ENCODE measurements around the gene SEC16A.

Gene SEC16A, protein sequence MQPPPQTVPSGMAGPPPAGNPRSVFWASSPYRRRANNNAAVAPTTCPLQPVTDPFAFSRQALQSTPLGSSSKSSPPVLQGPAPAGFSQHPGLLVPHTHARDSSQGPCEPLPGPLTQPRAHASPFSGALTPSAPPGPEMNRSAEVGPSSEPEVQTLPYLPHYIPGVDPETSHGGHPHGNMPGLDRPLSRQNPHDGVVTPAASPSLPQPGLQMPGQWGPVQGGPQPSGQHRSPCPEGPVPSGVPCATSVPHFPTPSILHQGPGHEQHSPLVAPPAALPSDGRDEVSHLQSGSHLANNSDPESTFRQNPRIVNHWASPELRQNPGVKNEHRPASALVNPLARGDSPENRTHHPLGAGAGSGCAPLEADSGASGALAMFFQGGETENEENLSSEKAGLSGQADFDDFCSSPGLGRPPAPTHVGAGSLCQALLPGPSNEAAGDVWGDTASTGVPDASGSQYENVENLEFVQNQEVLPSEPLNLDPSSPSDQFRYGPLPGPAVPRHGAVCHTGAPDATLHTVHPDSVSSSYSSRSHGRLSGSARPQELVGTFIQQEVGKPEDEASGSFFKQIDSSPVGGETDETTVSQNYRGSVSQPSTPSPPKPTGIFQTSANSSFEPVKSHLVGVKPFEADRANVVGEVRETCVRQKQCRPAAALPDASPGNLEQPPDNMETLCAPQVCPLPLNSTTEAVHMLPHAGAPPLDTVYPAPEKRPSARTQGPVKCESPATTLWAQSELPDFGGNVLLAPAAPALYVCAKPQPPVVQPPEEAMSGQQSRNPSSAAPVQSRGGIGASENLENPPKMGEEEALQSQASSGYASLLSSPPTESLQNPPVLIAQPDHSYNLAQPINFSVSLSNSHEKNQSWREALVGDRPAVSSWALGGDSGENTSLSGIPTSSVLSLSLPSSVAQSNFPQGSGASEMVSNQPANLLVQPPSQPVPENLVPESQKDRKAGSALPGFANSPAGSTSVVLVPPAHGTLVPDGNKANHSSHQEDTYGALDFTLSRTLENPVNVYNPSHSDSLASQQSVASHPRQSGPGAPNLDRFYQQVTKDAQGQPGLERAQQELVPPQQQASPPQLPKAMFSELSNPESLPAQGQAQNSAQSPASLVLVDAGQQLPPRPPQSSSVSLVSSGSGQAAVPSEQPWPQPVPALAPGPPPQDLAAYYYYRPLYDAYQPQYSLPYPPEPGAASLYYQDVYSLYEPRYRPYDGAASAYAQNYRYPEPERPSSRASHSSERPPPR (N-terminal part only)

DNA sequence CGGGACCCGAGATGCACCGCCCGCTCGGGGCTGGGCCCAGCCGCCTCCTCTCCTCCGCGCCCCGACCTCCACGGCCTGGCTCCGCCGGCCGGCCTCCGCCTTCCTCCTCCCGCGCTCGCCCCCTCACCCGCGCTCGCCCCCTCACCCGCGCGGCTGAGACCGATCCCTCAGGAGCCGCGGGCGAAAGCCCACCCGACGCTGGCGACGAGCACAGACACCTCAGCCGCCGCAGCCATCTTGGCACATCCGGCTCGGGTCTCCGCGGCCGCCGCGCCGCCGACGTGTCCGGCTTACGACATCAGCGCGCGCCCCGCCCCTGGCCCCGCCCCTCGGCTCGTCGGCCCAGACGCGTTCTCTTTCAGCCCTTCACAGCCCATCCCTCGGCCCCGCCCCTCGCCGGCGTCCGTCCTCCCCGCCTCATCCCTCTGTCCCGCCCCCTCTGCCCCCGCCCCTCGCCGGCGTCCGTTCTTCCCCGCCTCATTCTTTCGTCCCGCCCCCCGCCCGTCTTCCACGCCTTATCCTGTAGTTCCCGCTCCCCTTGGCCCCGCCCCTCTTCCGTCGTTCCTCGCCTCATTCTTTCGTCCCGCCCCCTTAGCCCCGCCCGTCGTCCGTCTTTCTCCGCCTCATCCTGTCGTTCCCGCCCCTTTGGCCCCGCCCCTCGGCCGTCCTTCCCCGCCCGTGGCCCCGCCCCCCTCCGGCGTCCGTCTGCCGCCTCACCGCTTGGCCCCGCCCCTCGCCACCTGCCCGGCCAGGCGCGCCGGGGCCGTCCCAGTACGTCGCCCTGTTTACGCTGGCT is at the start of gene SEC16A:
SEC16A (minus strand) TSS at position 248 of the 796 bp plus-strand sequence. CDS start 5,425 bp downstream, outside the sequence.
- H3K27ac Mint-ChIP-seq: peak within 1 kb of the TSS; percentile 96
- peaks cover 24% of the 10 kb centered on the region for H3K36me3 Mint-ChIP-seq (ENCODE audit: low read depth)
- peak within 1 kb of the TSS; percentile 94 for H3K4me3 Mint-ChIP-seq
- H3K9me3 Mint-ChIP-seq: no peaks in the 10 kb centered on the region
- H3K4me1 Mint-ChIP-seq (ENCODE audit: low read depth): peaks cover 41% of the 10 kb centered on the region
- no peaks in the 10 kb centered on the region for H3K27me3 Mint-ChIP-seq

DNA sequence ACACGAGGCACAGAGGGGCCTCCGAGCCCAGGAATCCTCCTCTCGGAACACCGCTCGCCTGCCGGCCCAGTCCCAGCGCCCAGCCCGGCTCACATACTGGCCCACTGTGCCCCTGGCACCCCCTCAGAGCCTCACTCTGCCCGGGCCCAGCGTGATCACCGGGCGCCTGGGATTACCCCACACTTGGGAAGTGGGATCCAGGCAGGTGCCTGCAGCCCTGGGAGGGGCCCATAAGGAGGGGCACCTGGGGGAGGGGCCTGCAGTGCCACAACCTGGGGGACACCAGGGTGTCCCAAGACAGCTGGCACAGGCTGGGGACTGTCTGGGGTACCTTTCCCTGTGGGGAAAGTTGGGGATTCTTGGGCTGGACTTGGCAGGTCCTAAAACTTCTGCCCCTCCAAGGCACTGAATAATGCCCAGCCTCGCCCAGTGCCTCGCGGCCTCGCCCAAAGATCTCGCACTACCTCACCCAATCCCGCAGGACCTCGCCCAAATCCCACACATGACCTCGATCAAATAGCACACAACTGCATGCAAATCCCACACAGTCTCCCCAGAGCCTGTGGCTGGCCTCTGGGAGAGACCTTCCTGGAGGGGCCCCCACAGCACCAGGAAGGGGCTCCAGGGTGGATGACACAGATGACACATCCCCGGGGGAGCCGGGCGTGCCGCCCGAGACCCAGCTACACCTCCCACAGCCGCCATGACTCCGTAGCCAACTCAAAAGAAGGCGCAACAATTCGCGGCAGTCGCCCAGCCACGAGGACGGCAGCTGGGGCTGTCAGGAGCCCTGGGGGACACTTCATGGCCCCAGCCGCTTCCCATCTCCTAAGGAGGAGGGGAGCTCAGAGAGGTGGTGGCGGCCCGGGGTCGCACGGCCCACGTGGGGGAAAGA is 49.3 kb upstream of the SEC16A start:
- Mint-ChIP-seq H3K27me3 (no peaks in the 10 kb centered on the region), H3K4me3 (peak overlapping the region; percentile 72), H3K27ac (peak overlapping the region; percentile 92), H3K4me1 (ENCODE audit: low read depth) (peaks cover 55% of the 10 kb centered on the region), H3K9me3 (no peaks in the 10 kb centered on the region), H3K36me3 (ENCODE audit: low read depth) (peaks cover 2% of the 10 kb centered on the region)

DNA sequence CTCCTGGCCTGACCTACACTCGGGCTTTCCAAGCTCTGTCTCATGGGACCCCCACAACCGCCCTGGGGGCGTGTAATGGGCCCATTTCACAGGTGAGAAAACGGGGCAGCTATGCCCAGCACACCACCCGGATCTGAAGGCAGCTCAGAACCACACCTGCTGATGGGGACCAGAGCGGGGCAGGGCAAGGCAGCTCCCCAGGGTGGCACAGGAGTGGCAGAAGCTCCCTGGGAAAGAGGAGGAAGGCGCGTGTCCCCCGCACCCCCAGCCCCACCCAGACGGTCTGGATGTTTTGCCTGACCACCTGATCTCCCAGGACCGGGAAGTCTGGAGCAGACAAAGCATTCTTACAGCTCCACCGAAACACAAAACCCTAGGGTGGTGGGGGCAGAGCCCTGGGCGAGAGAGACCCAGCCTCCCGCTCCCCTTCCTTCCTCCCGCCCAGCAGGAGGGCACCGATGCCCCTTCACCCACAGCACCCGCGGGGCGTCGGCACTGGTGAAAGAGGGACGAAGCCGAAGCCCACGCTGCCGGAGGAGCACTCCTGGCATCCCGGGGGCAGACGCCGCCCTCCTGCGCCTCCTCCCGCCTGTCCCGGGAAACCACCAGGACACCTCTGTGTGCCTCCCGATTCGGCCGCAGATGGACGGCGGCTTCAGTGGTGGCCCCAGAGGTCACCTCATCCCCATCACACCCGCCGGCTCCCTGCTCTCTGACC is 48.5 kb upstream of the SEC16A start:
- no peaks in the 10 kb centered on the region for H3K27me3 Mint-ChIP-seq
- H3K36me3 Mint-ChIP-seq (ENCODE audit: low read depth): no peaks in the 10 kb centered on the region
- no peak overlapping the region for H3K27ac Mint-ChIP-seq
- peak overlapping the region; percentile 53 for H3K4me3 Mint-ChIP-seq
- H3K9me3 Mint-ChIP-seq: no peaks in the 10 kb centered on the region
- peaks cover 53% of the 10 kb centered on the region for H3K4me1 Mint-ChIP-seq (ENCODE audit: low read depth)

DNA sequence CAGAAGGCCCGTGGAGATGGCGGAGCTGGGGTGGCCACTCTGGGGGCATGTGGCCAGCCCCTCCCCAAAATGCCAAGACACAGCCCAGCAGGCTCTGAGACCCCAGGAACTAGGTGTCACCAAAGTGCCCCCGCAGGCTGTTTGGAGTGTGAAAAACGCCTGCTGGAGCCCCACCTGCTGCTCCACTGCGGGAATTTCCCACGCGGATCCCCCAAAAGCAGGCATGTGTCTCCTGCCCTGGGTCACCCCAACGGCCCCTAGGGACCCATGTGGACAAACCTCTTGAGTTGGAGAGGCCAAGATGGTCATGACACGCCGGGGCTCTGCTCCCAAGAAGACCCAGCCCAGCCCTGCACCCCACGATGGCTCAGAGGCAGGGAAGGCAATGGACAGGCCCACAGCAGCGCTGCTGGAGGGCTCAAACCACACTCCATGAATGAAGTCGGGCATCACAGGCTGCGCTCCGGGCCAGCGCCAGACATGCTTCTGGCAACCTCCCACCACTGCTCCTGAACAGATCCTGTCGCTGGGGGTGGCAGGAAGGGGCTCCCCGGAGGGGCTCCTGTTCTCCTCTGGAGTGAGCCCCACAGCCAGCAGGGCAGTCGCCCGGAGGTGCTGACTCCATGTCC is 47.7 kb upstream of the SEC16A start:
- Mint-ChIP-seq H3K4me3 (no peak overlapping the region), H3K27ac (no peak overlapping the region), H3K4me1 (ENCODE audit: low read depth) (peaks cover 53% of the 10 kb centered on the region), H3K27me3 (no peaks in the 10 kb centered on the region), H3K9me3 (no peaks in the 10 kb centered on the region), H3K36me3 (ENCODE audit: low read depth) (no peaks in the 10 kb centered on the region)

DNA sequence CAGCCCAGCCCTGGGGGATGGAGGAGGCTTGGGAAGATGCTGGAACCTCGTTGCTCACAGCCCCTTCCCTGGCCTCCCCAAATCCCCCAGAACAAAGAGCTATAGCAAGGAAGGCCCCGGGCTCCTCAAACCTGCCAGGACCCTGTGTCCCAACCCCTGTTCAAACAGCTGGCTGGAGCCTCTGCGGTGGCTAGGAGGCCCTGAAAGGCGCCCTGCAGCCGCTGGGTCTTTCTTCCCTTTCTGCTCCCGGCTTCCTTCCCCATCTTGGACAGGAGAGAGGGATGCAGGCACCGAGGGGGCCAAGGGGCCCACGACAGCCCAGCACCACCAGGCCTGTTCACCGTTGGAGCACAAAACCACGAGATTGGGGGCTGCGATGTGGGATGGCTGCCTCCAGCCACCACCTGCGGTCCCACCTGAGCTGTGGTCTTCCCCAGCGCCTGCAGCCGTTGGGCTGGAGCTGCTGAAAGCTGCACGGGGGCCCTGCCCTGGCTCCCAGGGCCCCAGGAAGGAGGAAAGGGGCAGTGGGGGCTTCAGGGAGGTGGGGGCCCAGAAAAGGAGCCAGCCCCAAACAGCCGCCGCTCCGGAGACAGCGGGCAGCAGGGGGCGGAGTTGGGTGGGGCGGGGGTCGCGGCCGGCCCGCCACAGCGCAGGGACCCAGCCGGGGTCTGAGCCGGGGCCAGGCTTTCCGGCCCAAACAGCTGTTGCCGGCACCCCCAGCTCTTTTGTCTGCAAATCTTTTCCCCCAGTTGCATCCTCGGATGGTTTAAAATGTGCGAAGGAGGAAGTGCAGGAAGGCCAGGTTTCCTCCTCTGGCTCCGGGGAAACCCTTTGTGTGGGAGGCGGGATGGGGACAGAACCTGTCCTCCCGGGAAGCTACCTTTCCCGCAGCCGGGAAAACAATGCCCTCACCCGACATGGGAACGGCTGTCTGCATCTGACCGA is 46.9 kb upstream of the SEC16A start:
- no peaks in the 10 kb centered on the region for H3K27me3 Mint-ChIP-seq
- H3K27ac Mint-ChIP-seq: no peak overlapping the region
- H3K4me3 Mint-ChIP-seq: no peak overlapping the region
- no peaks in the 10 kb centered on the region for H3K36me3 Mint-ChIP-seq (ENCODE audit: low read depth)
- H3K4me1 Mint-ChIP-seq (ENCODE audit: low read depth): peaks cover 53% of the 10 kb centered on the region
- no peaks in the 10 kb centered on the region for H3K9me3 Mint-ChIP-seq

DNA sequence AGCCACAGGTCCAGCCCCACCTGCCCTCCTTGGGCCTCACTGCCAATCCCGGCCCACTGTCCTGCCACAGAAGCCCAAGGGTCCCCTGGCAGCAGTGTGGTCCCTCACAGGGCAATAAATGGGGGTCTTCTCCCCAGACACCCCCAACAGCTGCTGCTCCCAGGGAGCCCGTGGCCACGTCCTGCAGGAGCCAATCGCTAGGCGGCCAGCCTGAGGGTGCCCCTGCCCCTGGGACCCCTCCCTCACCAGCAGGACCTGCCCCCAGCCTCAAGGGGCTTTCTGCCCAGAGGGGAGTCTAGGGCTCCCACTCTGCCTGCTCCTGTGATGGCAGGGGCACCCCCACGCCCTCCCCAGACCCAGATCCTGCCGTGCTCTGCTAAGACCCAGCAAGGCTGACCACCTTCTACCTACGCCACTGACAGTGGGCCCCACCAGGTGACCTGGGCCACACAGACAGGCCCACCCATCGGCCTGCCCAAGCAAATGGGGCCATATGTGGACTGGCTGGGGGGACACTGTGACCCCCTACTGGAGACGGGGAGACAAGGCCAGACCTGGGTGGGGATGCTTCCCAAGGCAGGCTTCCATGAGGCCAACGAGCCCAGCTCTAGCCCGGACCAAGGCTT is 46.0 kb upstream of the SEC16A start:
- H3K27me3 Mint-ChIP-seq: no peaks in the 10 kb centered on the region
- H3K4me3 Mint-ChIP-seq: no peak overlapping the region
- peaks cover 45% of the 10 kb centered on the region for H3K4me1 Mint-ChIP-seq (ENCODE audit: low read depth)
- H3K36me3 Mint-ChIP-seq (ENCODE audit: low read depth): no peaks in the 10 kb centered on the region
- no peaks in the 10 kb centered on the region for H3K9me3 Mint-ChIP-seq
- H3K27ac Mint-ChIP-seq: no peak overlapping the region

DNA sequence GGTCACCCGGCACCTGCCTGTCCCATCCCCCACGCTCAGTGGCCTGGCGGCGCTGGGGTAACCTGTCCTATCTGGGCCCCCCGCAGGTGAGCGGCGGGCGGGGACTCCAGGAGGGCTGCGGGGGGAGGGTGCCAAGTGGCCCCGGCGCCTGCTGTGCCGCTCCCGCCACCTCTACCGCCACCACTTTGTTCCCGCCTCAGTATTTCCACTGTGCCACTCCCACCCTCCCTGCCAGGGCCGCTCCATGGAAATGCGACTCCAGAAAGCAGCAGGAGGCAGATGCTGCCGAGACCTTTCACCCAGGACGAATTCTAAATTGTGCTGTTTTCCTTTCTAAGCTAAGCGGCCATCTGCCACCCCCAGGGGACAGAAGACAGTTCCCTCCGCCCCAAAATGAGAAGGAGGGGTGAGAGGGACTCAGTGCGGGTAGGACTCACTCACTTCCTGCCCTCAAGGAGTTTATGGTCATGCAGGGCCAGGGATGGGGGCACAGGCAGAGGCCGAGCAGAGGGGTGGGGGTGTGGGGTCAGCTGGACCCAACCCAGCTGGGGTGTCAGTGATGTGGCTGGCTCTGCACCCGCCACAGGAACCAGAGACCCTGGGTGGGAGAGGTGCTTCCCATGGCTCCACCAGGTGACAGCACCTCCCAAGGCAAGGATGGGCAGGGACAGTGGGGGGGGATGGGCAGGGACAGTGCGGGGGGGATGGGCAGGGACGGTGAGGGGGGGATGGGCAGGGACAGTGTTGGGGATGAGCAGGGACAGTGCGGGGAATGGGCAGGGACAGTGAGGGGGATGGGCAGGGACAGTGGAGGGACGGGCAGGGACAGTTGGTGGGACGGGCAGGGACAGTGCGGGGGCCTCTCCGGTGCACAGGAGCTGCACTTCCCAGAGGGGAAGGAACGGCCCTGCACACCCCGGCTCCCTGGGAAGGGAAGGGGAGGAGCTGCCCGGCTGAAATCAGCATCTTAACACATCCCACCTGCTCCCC is 45.2 kb upstream of the SEC16A start:
- no peaks in the 10 kb centered on the region for H3K9me3 Mint-ChIP-seq
- H3K27me3 Mint-ChIP-seq: no peaks in the 10 kb centered on the region
- H3K27ac Mint-ChIP-seq: peak overlapping the region; percentile 67
- H3K4me1 Mint-ChIP-seq (ENCODE audit: low read depth): peaks cover 37% of the 10 kb centered on the region
- no peaks in the 10 kb centered on the region for H3K36me3 Mint-ChIP-seq (ENCODE audit: low read depth)
- no peak overlapping the region for H3K4me3 Mint-ChIP-seq

DNA sequence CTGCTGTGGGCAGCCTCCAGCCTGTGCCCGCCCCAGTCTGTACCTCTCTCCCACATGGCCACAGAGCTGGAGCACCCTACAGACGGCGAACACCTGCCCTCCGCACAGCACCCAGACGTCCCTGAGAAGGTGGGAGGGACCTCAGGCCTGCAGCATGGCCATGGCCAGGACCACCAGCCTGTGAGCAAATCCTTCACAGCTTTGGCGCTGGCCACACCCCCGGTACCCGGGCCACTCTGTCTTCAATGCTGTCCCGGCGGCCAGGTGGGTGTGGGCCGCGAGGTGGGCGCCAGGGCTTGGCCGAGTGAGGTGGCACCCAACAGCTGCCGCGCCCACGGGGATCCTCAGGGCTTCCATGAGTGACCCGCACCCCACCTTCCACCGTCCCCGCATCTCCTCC is 44.3 kb upstream of the SEC16A start:
- H3K27ac Mint-ChIP-seq: no peak overlapping the region
- peaks cover 30% of the 10 kb centered on the region for H3K4me1 Mint-ChIP-seq (ENCODE audit: low read depth)
- no peaks in the 10 kb centered on the region for H3K36me3 Mint-ChIP-seq (ENCODE audit: low read depth)
- no peak overlapping the region for H3K4me3 Mint-ChIP-seq
- H3K9me3 Mint-ChIP-seq: no peaks in the 10 kb centered on the region
- no peaks in the 10 kb centered on the region for H3K27me3 Mint-ChIP-seq

DNA sequence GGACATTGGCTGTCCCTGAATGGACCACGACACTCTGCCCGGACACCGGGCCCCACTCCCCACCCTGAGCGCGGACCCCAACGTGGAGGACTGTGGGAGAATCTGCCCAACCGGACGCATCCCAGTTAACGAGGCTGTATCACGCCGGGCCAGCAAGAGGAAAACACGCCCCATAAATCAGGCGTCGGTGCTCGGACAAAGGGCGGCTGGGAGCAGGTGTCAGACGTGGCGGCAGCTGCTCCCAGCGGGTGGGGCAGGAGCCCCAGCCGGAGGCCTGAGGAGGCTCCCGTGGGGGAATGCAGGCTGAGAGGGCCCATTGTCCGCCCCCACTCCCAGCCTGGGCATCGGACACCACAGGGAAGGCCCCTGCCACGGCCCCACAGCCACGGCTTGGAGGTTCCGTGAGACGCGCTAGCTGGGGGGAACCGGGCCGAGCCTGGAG is 43.8 kb upstream of the SEC16A start:
- H3K27me3 Mint-ChIP-seq: no peaks in the 10 kb centered on the region

DNA sequence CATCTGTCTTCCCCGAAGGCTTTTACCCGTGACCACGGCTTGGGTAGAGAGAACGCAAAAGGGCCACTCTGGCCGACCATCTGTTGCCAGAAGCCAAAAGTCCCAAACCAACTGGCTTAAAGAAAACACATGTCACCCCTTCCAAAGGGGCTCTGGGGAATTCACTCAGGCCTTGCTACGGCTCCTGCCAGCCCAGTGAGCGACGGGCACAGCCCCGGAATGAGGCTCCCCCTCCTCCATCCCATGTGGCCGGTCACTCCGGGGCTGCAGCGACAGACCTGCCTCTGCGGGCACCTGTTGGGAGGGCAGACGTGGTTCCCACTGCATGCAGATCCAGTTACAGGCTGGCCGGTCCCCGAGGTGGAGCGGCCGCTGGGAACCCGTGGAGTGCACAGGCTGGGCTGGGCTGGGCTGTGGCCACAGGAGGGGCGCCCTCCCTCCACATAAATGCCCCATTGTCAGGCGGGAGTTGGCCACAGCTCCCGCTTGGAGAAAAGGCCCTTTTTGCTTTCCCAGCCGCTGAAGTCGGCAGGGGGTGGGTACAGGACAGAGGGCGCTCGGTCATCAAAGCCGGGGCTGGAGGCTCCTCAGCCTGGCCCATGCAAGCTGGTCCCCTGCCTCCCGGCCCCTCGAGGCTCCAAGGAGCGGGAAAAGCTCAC is 43.1 kb upstream of the SEC16A start:
- Mint-ChIP-seq H3K4me3 (no peak overlapping the region), H3K36me3 (ENCODE audit: low read depth) (no peaks in the 10 kb centered on the region), H3K27ac (no peak overlapping the region), H3K9me3 (no peaks in the 10 kb centered on the region), H3K4me1 (ENCODE audit: low read depth) (peaks cover 20% of the 10 kb centered on the region), H3K27me3 (no peaks in the 10 kb centered on the region)

More for the DNA sequence above, 43.8 kb upstream of the SEC16A start:
- H3K27ac Mint-ChIP-seq: no peak overlapping the region
- no peak overlapping the region for H3K4me3 Mint-ChIP-seq
- peaks cover 25% of the 10 kb centered on the region for H3K4me1 Mint-ChIP-seq (ENCODE audit: low read depth)
- no peaks in the 10 kb centered on the region for H3K36me3 Mint-ChIP-seq (ENCODE audit: low read depth)
- no peaks in the 10 kb centered on the region for H3K9me3 Mint-ChIP-seq
